CD14-positive monocyte (primary cell): Measurements from ENCODE around the gene STARD8. TPM values are rescaled to one million over a fixed set of nuclear protein-coding genes. Genes with fewer than 3 reads are reported as not detected.

ENCODE experiments used
- DNase-seq, 3 donors: peaks; one replicate each; pipeline ENCODE4 v3.0.0-alpha.2; 2011 to 2022
- H2AFZ ChIP-seq: 2 replicates; pipeline ENCODE4 v1.6.0; 2012; ENCODE audit warnings: mild to moderate bottlenecking, low read depth, low read length, inconsistent platforms; ENCODE audit not compliant: insufficient read depth, poor library complexity, severe bottlenecking
- H3K27ac ChIP-seq, 2 donors: 1 replicate in 1 of 2; 2 replicates in 1 of 2; pipeline ENCODE4 v1.5.1; 2012 to 2013; ENCODE audit warnings: low read length in 2 of 2, control low read depth in 1 of 2, inconsistent platforms in 1 of 2, low read depth in 1 of 2, mild to moderate bottlenecking in 1 of 2
- H3K27me3 ChIP-seq, 2 donors: one replicate each; pipeline versions ENCODE4 v1.6.0 to v1.6.1; 2011 to 2013; ENCODE audit warnings: low read length in 2 of 2; ENCODE audit not compliant: control insufficient read depth in 2 of 2, insufficient read depth in 2 of 2
- H3K36me3 ChIP-seq, 2 donors: replicated peaks in 1 of 2; 1 replicate in 1 of 2; 2 replicates in 1 of 2; pipeline versions ENCODE4 v1.5.1 to v1.6.1; 2012 to 2013; ENCODE audit warnings: low read length in 2 of 2, control low read depth in 1 of 2, inconsistent platforms in 1 of 2, mild to moderate bottlenecking in 1 of 2; ENCODE audit not compliant: insufficient read depth in 2 of 2, control insufficient read depth in 1 of 2
- H3K4me1 ChIP-seq, 2 donors: 1 replicate in 1 of 2; 2 replicates in 1 of 2; pipeline versions ENCODE4 v1.5.1 to v1.6.1; 2012 to 2013; ENCODE audit warnings: low read length in 2 of 2, control low read depth in 1 of 2, inconsistent platforms in 1 of 2, mild to moderate bottlenecking in 1 of 2, moderate library complexity in 1 of 2; ENCODE audit not compliant: insufficient read depth in 2 of 2, control insufficient read depth in 1 of 2
- H3K4me2 ChIP-seq: replicated peaks from 2 replicates; pipeline ENCODE3; 2012; ENCODE audit warnings: low read length, moderate library complexity, mild to moderate bottlenecking; ENCODE audit not compliant: poor library complexity, severe bottlenecking; ENCODE audit errors: extremely low read depth
- H3K4me3 ChIP-seq, 3 experiments: fragments of 200-600 bp in 1 of 3; sonication (generic) in 1 of 3; replicated peaks in 1 of 3; 1 replicate in 2 of 3; 2 replicates in 1 of 3; pipeline ENCODE4 v1.5.1; 2011 to 2013; ENCODE audit warnings: low read length in 3 of 3, mild to moderate bottlenecking in 3 of 3, control low read depth in 2 of 3, low read depth in 2 of 3, inconsistent platforms in 1 of 3, moderate library complexity in 1 of 3
- H3K79me2 ChIP-seq: 2 replicates; pipeline ENCODE4 v1.6.0; 2012; ENCODE audit warnings: mild to moderate bottlenecking, control low read depth, inconsistent platforms, low read length, moderate library complexity; ENCODE audit not compliant: insufficient read depth
- H3K9ac ChIP-seq: 2 replicates; pipeline ENCODE4 v1.6.0; 2017; ENCODE audit warnings: low read length, mild to moderate bottlenecking; ENCODE audit not compliant: insufficient read depth, poor library complexity, severe bottlenecking
- H3K9me3 ChIP-seq, 2 donors: replicated peaks in 1 of 2; 1 replicate in 1 of 2; 2 replicates in 1 of 2; pipeline versions ENCODE4 v1.5.1 to v1.6.1; 2012 to 2013; ENCODE audit warnings: low read length in 2 of 2, control low read depth in 1 of 2; ENCODE audit not compliant: control insufficient read depth in 1 of 2, insufficient read depth in 1 of 2
- H4K20me1 ChIP-seq: 2 replicates; pipeline ENCODE4 v1.6.0; 2012; ENCODE audit warnings: mild to moderate bottlenecking, low read length, control low read depth, moderate library complexity; ENCODE audit not compliant: insufficient read depth
- H3K27ac Mint-ChIP-seq, 7 donors: one replicate each; pipeline ENCODE4 v1.8.0; 2020; ENCODE audit warnings: mild to moderate bottlenecking in 7 of 7, mixed read lengths in 7 of 7, moderate library complexity in 6 of 7, inconsistent platforms in 2 of 7
- H3K27me3 Mint-ChIP-seq, 3 donors: one replicate each; pipeline ENCODE4 v1.8.0; 2021 to 2022; ENCODE audit warnings: low read depth in 3 of 3, mild to moderate bottlenecking in 3 of 3, mixed read lengths in 3 of 3, moderate library complexity in 3 of 3, inconsistent platforms in 1 of 3
- H3K36me3 Mint-ChIP-seq, 2 donors: one replicate each; pipeline ENCODE4 v1.8.0; 2020; ENCODE audit warnings: mixed read lengths in 2 of 2, inconsistent platforms in 1 of 2, mild to moderate bottlenecking in 1 of 2
- H3K4me1 Mint-ChIP-seq: one replicate; pipeline ENCODE4 v1.8.0; 2020; ENCODE audit warnings: mild to moderate bottlenecking, mixed read lengths
- H3K4me3 Mint-ChIP-seq, 2 donors: one replicate each; pipeline ENCODE4 v1.8.0; 2020; ENCODE audit warnings: mild to moderate bottlenecking in 2 of 2, mixed read lengths in 2 of 2, moderate library complexity in 1 of 2
- H3K9me3 Mint-ChIP-seq, 7 donors: one replicate each; pipeline ENCODE4 v1.8.0; 2020 to 2022; ENCODE audit warnings: mixed read lengths in 7 of 7, mild to moderate bottlenecking in 6 of 7, moderate library complexity in 6 of 7, inconsistent platforms in 2 of 7
- CTCF ChIP-seq: fragments of 200-600 bp; IDR thresholded peaks from one replicate; pipeline ENCODE4 v1.8.0; 2022; ENCODE audit warnings: antibody characterized with exemption, mild to moderate bottlenecking
- WGBS: methylation state at CpG from one replicate; pipeline ENCODE4 v1.1.5; 2013; ENCODE audit warnings: missing lambda C conversion rate; ENCODE audit not compliant: insufficient coverage; 5-methylcytosine and 5-hydroxymethylcytosine counted together
- intact Hi-C, 2 donors: fragments of 100-400 bp; cut with micrococcal nuclease; formaldehyde crosslinking; loops; one replicate each; pipeline versions ENCODE4 v1.15.0 to v1.15.1; 2023
- polyA plus RNA-seq, 3 donors: library from polyadenylated mRNA; depleted of rRNA in 1 of 3; unstranded in 2 of 3; stranded (reverse) in 1 of 3; fragments of 300-500 nt in 2 of 3; fragments of >200 nt in 1 of 3; fragmentation: Illumina TruSeq in 2 of 3; gene quantifications; 1 replicate in 2 of 3; 2 replicates in 1 of 3; pipeline ENCODE4 v1.2.3, GENCODE V29; 2012 to 2021

Gene STARD8
- polyA plus RNA-seq, 3 donors = 1.2 to 4.1 (median 1.7) TPM

GRCh38 chrX:68718443-68718820 is 71.0 kb downstream of the STARD8 start:
- H3K4me1 ChIP-seq = no peaks in the 10 kb centered on the region
- H3K27ac ChIP-seq = no peak overlapping the region
- no peak overlapping the region for H3K27ac Mint-ChIP-seq
- H3K36me3 ChIP-seq = peaks cover 93 to 99% of the 10 kb centered on the region in 2 donors
- H2AFZ ChIP-seq = no peak overlapping the region
- no peaks in the 10 kb centered on the region for H3K4me1 Mint-ChIP-seq
- no peaks in the 10 kb centered on the region for H3K79me2 ChIP-seq
- peaks cover 73 to 77% of the 10 kb centered on the region in 2 donors for H3K36me3 Mint-ChIP-seq
- H3K4me3 Mint-ChIP-seq = no peak overlapping the region
- no peaks in the 10 kb centered on the region for H3K9me3 Mint-ChIP-seq
- TF ChIP-seq CTCF = no peak
- no peaks in the 10 kb centered on the region for H3K27me3 ChIP-seq
- H3K27me3 Mint-ChIP-seq = peaks cover 0 to 9% (median 1%) of the 10 kb centered on the region in 3 donors
- whole genome bisulfite sequencing = 100% methylated on average over 2 of the region's 10 CpGs
- H3K4me2 ChIP-seq = no peak overlapping the region
- no peak for DNase-seq
- no peak overlapping the region for H3K4me3 ChIP-seq
- no peak overlapping the region for H3K9ac ChIP-seq
- intact Hi-C loops = no loop called here
- no peaks in the 10 kb centered on the region for H3K9me3 ChIP-seq
- H4K20me1 ChIP-seq = no peaks in the 10 kb centered on the region

- intact Hi-C loops = no loop called here
- 100% methylated on average over 7 of the region's 14 CpGs for WGBS
- no peak overlapping the region for H3K4me3 Mint-ChIP-seq
- H3K9me3 ChIP-seq = no peaks in the 10 kb centered on the region
- peaks cover 69 to 76% of the 10 kb centered on the region in 2 donors for H3K36me3 Mint-ChIP-seq
- peak overlapping the region in 1 of 7 donors; percentile 74 for H3K27ac Mint-ChIP-seq
- TF ChIP-seq CTCF = no peak
- no peaks in the 10 kb centered on the region for H3K79me2 ChIP-seq
- peaks cover 0 to 4% (median 1%) of the 10 kb centered on the region in 3 donors for H3K27me3 Mint-ChIP-seq
- no peaks in the 10 kb centered on the region for H3K4me1 Mint-ChIP-seq
- DNase-seq = no peak
- H3K9ac ChIP-seq = no peak overlapping the region
- no peak overlapping the region for H3K27ac ChIP-seq
- no peaks in the 10 kb centered on the region for H4K20me1 ChIP-seq
- H3K36me3 ChIP-seq = peaks cover 93 to 100% of the 10 kb centered on the region in 2 donors
- H3K4me2 ChIP-seq = no peak overlapping the region
- no peak overlapping the region for H2AFZ ChIP-seq
- H3K4me1 ChIP-seq = no peaks in the 10 kb centered on the region
- no peaks in the 10 kb centered on the region for H3K9me3 Mint-ChIP-seq
- H3K4me3 ChIP-seq = no peak overlapping the region
- H3K27me3 ChIP-seq = no peaks in the 10 kb centered on the region
Observed at GRCh38 chrX:68719181-68719903, 71.9 kb downstream of the STARD8 start.
